ENCODE results near the gene KLHL21.
"Not testable (repeated sequence)": the region's sequence is repeated elsewhere in the genome, so short reads cannot be mapped to it uniquely, and the experiment has no call there.

KLHL21 gene

GRCh38 chr1:6624710-6625583 lies 22.3 kb upstream of the KLHL21 start, which contains the start of gene THAP3:
Gene THAP3, plus strand, starts transcription at chr1:6624868. Its CDS starts 351 bp downstream, at chr1:6625219.
- peak; percentile 95 for DNase-seq

GRCh38 chr1:6623269-6623965 lies 20.7 kb upstream of the KLHL21 start:
- no peak for DNase-seq

- DNase-seq, result no peak
Observed at GRCh38 chr1:6622396-6623152, 19.9 kb upstream of the KLHL21 start.

GRCh38 chr1:6621429-6622391 lies 19.0 kb upstream of the KLHL21 start:
- DNase-seq, result no peak

- no peak for DNase-seq
Observed at GRCh38 chr1:6619045-6619444, 16.4 kb upstream of the KLHL21 start.

GRCh38 chr1:6614929-6615785 lies 12.5 kb upstream of the KLHL21 start:
- DNase-seq, result peak; percentile 29

- DNase-seq, result peak; percentile 61
Observed at GRCh38 chr1:6614019-6614928, 11.6 kb upstream of the KLHL21 start.

- DNase-seq, result peak; percentile 100
Observed at GRCh38 chr1:6613361-6614018, 10.8 kb upstream of the KLHL21 start, which contains the start of gene PHF13. Gene PHF13, plus strand, starts transcription at chr1:6613731. Its CDS starts 336 bp downstream, at chr1:6614067.

GRCh38 chr1:6612641-6613360 lies 10.1 kb upstream of the KLHL21 start:
- DNase-seq, result peak; percentile 86

- DNase-seq, result no peak
Observed at GRCh38 chr1:6603915-6604558, 1.4 kb upstream of the KLHL21 start.

- peak; percentile 77 for DNase-seq
Observed at GRCh38 chr1:6603238-6603914, 707 bp upstream of the KLHL21 start.

- peak; percentile 92 for DNase-seq
Observed at GRCh38 chr1:6601923-6602668, 573 bp downstream of the KLHL21 start.

- DNase-seq, result peak; percentile 78
Observed at GRCh38 chr1:6601049-6601922, 1.4 kb downstream of the KLHL21 start.

GRCh38 chr1:6600410-6601048 lies 2.1 kb downstream of the KLHL21 start:
- DNase-seq, result no peak

GRCh38 chr1:6599991-6600390 lies 2.7 kb downstream of the KLHL21 start:
- not testable (repeated sequence) for DNase-seq

All from DMS53 (cell line).